GM06990 (cell line): ENCODE data around the gene CNOT1.

Source experiments
- DNase-seq: peaks from one replicate; pipeline ENCODE4 v3.0.0-alpha.2; 2011; ENCODE audit not compliant: insufficient read length; ENCODE audit errors: extremely low read depth
- H3K27me3 ChIP-seq: replicated peaks from 2 replicates; pipeline ENCODE4 v1.6.0; 2011; ENCODE audit warnings: low read length; ENCODE audit not compliant: control insufficient read depth, insufficient read depth
- H3K36me3 ChIP-seq: 2 replicates; pipeline ENCODE4 v1.5.1; 2011; ENCODE audit warnings: low read length; ENCODE audit not compliant: control insufficient read depth, insufficient read depth
- H3K4me3 ChIP-seq: replicated peaks from 2 replicates; pipeline ENCODE4 v1.5.1; 2011; ENCODE audit warnings: low read depth, mild to moderate bottlenecking, control low read depth, low read length
- TF ChIP-seq, protein P1 (sequence below): IDR thresholded peaks from 2 replicates; pipeline ENCODE4 v1.5.1; 2011; ENCODE audit warnings: low read length, control low read depth, mild to moderate bottlenecking, inconsistent platforms; ENCODE audit not compliant: insufficient read depth, poor library complexity, severe bottlenecking

CNOT1 gene

DNA sequence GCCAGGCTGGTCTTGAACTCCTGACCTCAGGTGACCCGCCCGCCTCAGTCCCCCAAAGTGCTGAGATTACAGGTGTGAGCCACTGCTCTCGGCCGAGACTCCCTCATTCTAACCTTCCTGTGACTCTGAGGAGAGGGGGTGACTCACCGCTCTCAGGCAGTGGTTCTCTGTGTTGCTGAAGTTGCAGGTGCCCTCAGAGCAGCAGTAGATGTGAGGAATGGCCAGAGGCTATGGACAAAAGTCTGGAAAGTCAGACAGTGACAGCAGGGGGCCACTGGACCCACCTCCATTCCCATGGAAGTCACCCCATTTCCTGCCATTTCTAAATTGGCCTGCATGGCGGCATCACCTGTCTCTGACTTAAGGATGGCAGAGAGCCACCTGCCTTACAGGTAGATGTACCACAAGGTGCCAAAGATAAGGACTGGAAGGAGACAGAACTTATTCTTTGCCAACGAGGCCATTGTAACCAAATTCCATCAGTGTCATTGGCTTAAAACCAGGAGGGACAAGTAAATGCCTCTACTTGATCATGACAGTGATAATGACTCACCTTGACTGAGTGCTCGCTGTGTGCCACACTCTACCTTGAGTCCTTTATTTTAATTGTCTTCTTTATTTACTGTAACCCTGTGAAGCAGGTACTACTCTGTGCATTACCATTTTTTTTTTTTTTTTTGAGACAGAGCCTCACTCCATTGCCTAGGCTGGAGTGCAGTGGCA is 15.3 kb upstream of the CNOT1 start:
- H3K27me3 ChIP-seq, result no peaks in the 10 kb centered on the region
- H3K36me3 ChIP-seq, result no peaks in the 10 kb centered on the region
- DNase-seq, result no peak
- no peak overlapping the region for H3K4me3 ChIP-seq
- TF ChIP-seq, protein P1, sequence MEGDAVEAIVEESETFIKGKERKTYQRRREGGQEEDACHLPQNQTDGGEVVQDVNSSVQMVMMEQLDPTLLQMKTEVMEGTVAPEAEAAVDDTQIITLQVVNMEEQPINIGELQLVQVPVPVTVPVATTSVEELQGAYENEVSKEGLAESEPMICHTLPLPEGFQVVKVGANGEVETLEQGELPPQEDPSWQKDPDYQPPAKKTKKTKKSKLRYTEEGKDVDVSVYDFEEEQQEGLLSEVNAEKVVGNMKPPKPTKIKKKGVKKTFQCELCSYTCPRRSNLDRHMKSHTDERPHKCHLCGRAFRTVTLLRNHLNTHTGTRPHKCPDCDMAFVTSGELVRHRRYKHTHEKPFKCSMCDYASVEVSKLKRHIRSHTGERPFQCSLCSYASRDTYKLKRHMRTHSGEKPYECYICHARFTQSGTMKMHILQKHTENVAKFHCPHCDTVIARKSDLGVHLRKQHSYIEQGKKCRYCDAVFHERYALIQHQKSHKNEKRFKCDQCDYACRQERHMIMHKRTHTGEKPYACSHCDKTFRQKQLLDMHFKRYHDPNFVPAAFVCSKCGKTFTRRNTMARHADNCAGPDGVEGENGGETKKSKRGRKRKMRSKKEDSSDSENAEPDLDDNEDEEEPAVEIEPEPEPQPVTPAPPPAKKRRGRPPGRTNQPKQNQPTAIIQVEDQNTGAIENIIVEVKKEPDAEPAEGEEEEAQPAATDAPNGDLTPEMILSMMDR, result no peak

DNA sequence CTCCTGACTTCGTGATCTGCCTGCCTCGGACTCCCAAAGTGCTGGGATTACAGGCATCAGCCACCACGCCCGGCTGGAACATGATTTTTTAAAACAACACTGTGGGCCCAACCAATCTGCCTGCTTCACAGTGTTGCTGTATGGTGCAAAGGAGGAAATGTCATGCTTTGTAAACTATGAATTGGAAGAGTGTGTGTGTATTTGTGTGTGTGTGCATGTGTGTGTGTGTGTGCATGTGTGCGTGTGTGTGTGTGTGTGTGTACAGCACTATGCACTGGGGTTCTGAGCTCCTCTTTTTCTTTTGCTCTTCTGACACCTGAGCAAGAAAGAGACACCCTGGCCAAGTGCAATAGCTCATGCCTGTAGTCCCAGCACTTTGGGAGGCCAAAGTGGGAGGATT is 14.5 kb upstream of the CNOT1 start:
- no peak for DNase-seq
- no peaks in the 10 kb centered on the region for H3K27me3 ChIP-seq
- no peaks in the 10 kb centered on the region for H3K36me3 ChIP-seq
- H3K4me3 ChIP-seq, result no peak overlapping the region
- TF ChIP-seq, protein P1, result no peak

DNA sequence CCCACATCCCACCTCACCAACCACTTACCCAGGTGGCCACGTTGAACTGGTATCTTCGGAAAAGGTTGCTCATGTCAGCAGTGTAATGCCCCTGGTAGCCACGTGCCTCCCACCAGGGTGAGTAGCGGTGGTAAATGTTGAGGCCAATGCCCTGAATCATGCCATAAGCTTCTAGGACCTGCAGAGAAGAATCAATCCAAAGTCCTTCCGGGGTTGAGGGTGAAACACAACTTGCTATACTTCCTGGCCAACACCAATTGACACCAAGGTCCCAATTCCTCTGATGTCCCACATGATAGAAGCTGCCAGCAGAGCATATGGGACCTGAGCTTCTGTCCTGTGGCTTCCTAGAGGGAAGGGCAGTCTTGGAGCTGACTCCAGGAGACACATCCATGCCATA is 11.3 kb upstream of the CNOT1 start:
- no peak overlapping the region for H3K4me3 ChIP-seq
- TF ChIP-seq, protein P1, result no peak
- no peaks in the 10 kb centered on the region for H3K36me3 ChIP-seq
- H3K27me3 ChIP-seq, result no peaks in the 10 kb centered on the region
- no peak for DNase-seq

DNA sequence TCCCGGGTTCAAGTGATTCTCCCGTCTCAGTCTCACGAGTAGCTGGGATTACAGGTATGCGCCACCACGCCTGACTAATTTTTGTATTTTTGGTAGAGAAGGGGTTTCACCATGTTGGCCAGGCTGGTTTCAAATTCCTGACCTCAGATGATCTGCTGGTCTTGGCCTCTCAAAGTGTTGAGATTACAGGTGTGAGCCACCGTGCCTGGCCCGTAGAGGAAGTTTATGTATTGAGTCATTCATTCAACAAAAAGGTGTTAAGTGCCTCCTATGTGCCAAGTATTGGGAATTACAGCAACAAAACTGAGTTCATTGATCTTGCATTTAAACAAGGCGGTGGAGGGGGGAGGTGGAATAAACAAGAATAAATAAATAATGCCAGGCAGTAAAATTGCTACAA is 10.2 kb upstream of the CNOT1 start:
- H3K36me3 ChIP-seq, result no peaks in the 10 kb centered on the region
- no peak overlapping the region for H3K4me3 ChIP-seq
- TF ChIP-seq, protein P1, result no peak
- H3K27me3 ChIP-seq, result no peaks in the 10 kb centered on the region
- DNase-seq, result no peak

DNA sequence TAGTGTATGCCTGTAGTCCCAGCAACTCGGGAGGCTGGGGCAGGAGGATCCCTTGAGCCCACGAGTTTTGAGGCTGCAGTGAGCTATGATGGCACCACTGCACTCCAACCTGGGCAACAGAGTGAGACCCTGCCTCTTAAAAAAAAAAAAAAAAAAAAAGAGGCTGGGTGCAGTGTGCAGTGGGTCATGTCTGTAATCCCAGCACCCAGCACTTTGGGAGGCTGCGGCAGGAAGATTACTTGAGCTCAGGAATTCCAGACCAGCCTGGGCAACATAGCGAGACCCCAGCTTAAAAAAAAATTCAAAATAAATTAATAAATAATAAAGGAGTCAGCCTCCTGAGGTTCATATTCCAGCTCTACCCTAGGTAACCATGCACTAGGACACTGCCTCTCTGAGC is 9.6 kb upstream of the CNOT1 start:
- no peak overlapping the region for H3K4me3 ChIP-seq
- no peak for DNase-seq
- TF ChIP-seq, protein P1, result no peak
- H3K27me3 ChIP-seq, result no peaks in the 10 kb centered on the region
- no peaks in the 10 kb centered on the region for H3K36me3 ChIP-seq
